ENCODE results near the gene PREX1.

PREX1 gene

GRCh38 chr20:48694381-48694865 lies 133.4 kb downstream of the PREX1 start:
- DNase-seq, result no peak

GRCh38 chr20:48691523-48691922 lies 136.3 kb downstream of the PREX1 start:
- DNase-seq, result no peak

DNA sequence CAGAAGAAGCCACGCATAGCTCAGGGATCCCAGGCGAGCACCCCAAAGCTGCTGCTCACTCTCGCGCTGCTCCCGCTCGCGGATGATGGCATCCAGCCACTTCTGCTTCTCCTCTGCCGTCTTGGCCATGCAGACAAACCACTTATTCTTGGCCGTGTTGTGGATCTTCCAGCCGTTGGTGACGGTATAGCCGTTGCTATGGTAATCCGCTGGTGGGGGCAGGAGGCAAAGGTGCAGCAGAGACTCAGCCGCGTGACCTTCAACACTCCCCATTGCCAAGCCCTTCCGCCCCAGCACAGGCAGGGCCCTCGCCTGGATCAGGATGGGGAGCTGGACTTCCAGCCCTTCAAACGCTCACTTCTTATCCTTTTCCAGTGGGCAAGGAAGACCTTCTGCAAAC lies 136.9 kb downstream of the PREX1 start:
- DNase-seq, result no peak

- DNase-seq, result no peak
Observed at GRCh38 chr20:48689874-48690571, 137.8 kb downstream of the PREX1 start.

DNA sequence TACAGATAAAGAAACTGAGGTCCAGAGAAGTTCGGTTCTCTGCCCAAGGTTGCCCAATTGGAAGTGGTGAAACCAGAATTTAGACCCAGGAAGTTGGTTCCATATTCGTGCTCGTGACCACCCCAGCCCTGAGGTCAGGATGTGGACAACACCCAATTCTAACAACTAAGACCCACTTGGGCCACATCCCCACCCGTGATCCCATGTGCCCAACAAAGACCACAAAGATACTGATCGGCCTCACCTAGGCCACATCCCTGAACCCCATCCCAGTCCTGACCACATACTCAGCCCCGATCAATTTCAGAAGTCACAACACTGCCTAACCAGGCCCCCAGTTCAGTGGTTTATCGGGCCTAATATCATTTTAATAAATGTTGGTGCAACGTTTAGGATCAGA lies 138.4 kb downstream of the PREX1 start:
- no peak for DNase-seq

DNA sequence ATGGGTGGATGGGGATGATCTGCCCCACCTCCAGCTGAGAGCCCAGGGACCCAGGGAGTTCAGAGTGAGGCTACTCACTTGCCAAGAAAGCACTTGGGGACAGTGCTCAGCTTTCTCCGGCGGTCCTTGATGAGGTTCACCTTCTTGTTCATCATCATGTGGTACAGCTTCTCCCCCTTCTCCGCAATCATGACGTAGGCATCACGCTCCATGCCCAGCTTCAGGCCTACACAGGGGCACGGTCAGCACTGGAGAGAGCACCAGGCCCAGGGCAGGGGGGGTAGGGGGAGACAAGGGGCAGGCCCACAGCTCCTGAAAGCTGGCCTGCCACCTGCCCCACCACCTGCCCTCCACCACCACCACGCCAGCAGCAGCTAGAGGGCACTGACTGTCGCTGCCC lies 139.2 kb downstream of the PREX1 start:
- no peak for DNase-seq

DNA sequence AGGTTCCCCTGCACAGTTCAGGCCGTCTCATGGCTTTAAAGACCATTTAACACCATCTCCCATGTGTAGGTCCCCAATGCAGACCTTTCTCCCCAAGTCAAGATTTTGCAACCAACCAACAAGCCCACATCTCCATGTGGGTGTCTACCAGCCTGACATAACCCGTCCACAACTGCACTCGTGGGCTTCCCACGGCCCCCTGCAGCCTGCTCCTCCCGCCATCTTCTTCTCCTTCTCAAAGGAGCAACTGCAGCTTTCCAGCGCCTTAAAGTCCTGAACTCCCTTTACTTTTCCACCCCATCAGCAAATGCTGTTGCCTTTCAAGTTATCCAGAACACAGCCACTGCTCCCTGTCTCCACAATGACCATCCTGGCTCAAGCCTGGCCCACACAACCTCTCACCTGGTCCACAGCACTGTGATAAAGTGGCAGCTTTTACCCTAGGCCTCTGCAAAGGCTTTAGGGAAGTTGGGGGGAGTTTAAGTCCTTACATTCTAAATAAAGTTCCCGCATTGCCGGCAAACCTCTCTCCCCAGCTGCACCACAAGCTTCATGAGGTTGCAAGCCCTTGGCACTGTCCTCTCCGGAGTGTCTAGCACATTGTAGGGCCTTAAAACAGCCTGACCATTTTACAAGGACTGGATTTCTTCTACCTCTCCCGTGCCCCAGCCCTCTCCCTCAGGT lies 140.5 kb downstream of the PREX1 start:
- no peak for DNase-seq

- no peak for DNase-seq
Observed at GRCh38 chr20:48686238-48687116, 141.3 kb downstream of the PREX1 start.

DNA sequence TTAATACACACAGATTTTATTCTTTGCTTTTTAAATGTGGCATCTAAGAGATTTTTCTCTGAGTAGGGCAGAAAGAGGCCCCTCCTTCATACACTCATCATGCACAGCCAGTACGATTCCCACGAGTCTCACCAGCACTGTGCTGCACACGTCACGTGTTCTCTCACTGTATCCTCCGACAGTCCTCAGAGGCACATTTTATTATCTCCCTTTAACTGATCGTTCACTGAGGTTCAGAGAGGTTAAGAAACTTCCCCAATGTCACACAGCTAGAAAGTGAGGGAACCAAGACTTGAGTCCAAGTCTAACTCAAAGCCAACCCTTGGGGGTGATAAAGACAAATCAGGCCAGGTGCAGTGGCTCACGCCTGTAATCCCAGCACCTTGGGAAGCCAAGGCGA lies 142.5 kb downstream of the PREX1 start:
- DNase-seq, result no peak

- DNase-seq, result no peak
Observed at GRCh38 chr20:48684501-48685041, 143.2 kb downstream of the PREX1 start.

DNA sequence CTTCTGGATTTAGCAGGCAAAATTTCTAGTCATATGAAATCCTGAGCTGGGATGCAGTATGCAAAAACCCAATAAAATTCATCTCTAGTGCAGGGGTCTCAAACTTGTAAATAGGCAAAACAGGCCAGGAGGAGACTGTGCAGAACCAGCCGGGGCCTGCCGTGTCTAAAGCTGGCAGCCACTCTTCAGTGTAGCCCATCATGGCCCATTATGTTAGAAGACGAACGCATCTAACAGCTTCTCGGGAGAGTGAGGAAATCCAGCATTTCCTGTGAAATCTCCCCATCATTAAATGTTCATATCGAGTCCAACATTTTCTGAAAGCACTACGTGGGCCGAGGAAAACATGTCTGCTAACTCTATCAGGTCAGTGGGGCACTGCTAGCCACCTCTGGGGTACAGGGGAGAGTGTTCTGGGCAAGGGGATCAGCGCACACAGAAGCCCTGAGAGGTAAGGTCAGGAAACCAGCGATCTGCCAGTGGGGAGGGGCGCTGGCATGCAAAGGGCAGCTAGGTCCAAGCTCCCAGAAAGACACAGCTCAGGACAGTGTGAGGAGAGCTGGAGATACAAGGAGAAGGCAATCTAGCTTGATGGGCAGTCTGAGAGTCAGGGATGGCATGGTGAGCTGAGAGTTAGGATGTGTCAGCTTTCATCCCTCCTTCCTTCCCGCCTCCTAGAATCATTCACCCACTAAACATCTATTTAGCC lies 144.2 kb downstream of the PREX1 start:
- DNase-seq, result no peak

GRCh38 chr20:48682529-48683363 lies 145.1 kb downstream of the PREX1 start:
- DNase-seq, result no peak

GRCh38 chr20:48681873-48682426 lies 145.8 kb downstream of the PREX1 start:
- no peak for DNase-seq

DNA sequence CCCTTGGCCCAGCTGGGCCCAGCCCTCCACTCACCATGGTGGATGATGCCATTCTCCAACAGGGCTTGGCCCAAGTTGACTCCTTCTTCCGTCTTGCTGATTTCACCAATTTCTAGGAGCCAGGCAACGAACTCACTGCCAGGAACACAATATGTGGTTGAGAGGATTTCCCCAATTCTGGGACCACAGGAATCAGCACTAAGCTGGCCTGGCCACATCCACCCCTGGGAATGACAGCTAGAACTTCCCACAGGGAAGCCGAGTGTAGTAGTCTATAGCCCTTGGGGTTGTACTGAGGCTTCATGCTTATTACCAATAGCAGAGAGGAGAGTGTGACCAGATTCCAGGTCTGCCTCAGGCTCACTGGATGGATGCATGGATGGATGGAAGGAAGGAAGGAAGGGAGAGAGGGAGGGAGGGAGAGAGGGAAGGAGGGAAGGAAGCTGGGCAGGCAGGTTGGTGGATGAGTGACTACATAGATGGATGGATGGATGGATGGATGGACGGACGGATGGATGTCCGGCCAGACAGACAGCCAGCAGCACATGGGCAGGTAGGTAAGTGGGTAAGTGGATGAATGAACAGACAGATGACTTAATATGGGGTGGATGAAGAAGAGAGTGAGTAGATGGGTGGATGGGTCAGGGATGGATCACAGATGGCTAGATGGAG lies 146.5 kb downstream of the PREX1 start:
- no peak for DNase-seq

DNA sequence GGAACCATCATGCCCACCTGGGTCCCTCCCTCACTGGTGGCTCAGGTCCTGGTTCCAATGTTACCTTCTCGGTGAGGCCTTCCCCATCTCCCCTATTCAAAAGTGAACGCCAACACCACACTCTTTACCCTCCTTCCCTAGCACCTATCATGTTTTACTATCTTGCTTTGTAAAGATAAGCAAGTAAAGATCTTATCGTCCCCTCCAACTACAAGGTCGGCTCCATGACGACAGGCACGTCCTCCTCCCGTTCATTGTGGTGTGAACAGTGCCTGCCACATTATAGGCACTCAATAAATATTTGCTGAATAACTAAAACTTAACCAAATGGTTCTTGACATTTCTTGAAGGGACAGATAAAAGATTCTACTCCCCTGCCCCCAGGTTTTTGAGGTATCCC lies 147.1 kb downstream of the PREX1 start:
- no peak for DNase-seq

DNA sequence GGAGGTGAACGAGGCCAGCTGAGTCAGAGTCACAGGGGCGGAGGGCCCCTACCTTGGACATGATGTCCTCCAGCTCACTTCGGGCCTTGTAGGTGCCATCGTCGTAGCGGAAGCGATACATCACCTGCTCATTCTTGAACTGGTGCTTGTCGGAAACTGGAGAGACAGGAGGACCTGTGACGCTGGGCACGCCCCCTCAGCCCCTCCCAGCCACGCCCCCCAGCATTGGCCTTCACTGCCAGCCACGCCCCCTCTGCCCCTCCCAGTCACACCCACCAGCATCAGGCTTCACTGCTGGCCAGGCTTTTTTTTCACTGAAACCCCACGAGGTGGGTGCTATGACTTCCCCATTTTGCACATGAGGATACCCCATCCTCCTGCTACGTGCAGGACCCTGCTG lies 148.2 kb downstream of the PREX1 start:
- no peak for DNase-seq

- no peak for DNase-seq
Observed at GRCh38 chr20:48679011-48679410, 148.8 kb downstream of the PREX1 start.

- no peak for DNase-seq
Observed at GRCh38 chr20:48678421-48678820, 149.4 kb downstream of the PREX1 start.

GRCh38 chr20:48676795-48677460 lies 150.9 kb downstream of the PREX1 start:
- no peak for DNase-seq

GRCh38 chr20:48676125-48676524 lies 151.7 kb downstream of the PREX1 start:
- DNase-seq, result no peak

Data from stimulated activated CD4-positive, alpha-beta T cell treated with anti-CD3 and anti-CD28 coated beads, Interleukin-12 subunit alpha, Interleukin-12 subunit beta, amount 100 ng/mL, for 4 hours (primary cell).